ENCODE results near the gene VKORC1.

The VKORC1 gene

DNA sequence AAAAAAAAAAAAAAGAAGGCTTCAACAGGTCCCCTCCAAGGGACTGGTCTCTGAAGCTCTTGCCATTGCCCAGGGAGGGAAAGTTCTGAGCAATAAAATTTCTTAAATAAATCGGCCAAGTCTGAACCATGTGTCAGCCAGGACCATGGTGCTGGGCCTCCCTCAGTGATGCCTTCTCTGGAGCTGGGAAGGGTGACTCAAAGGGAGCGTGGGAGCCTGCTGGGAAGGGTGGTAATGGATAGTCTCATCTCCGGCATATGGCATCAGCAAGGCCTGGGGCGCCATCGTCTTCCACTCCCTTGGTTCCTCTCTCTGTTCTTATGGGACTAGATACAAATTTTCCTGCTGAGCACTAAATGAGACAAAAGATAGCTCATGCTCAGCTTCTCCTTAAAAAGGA is 2.3 kb downstream of the VKORC1 start:
- no peak for TF ChIP-seq CTCF (IDR thresholded peaks at IDR 0.05; ENCODE audit: low read length, missing control alignments)
- DNase-seq (ENCODE audit: low read depth) = no peak
- H3K4me3 ChIP-seq (replicated peaks; ENCODE audit: low read depth, low read length) = no peak overlapping the region

- DNase-seq (ENCODE audit: low read depth) = no peak
- TF ChIP-seq CTCF (IDR thresholded peaks at IDR 0.05; ENCODE audit: low read length, missing control alignments) = no peak
- no peak overlapping the region for H3K4me3 ChIP-seq (replicated peaks; ENCODE audit: low read depth, low read length)
Measured at GRCh38 chr16:31090540-31090939, 4.1 kb downstream of the VKORC1 start.

DNA sequence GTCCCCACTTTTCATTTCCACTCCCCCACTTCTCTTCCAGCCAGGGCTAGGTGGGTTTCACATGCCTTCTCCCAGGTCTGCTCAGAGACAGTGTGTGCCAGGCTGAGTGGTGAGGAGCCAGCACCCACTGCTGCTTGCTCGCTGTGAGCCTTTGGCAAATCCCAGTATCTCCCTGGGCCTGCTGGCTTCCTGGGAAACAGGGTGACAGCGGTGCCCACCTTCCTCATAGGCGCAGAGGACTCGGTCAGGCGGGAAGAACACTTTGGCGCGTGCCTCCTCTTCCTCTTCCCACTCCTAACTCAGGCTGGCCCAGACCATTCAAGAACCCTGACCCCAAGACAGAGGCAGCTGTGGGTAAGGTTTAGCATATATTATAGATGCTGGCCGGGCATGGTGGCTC is 5.4 kb downstream of the VKORC1 start:
- no peak overlapping the region for H3K4me3 ChIP-seq (replicated peaks; ENCODE audit: low read depth, low read length)
- no peak for DNase-seq (ENCODE audit: low read depth)
- no peak for TF ChIP-seq CTCF (IDR thresholded peaks at IDR 0.05; ENCODE audit: low read length, missing control alignments)

DNA sequence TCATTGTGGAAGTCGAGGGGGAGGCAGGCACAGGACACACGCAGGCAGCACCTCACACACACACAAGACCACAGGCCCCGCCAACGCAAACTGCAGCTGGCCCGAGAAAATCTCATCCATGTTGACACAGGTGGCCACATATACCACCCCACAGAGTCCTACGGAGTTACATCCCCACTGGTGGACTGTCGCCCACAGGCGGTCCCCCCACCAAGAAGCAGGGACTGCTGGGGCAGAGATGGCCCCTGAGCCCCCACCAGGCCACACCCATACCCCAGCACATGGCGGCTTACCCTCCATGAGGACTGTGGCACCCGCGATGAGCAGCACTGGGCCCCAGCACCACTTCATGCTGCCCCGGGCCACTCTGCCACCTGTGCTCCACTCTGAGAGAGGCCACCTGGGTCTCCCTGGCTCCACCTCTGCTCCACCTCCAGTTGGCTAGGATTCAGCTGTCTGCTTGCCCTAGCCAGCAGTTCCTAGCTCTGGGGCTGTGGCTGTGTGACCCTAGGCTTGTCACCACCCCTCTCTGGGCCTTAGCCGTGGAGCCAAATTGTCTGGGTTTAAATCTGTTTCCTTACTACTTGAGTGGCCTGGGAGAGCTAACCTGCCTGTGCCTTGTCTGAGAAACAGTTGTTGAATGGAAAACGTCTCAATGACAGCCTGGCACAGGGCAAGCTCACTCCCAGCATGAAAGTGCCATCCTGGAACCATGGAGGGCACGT is 6.0 kb downstream of the VKORC1 start, which contains the start of gene PRSS53:
PRSS53 (minus strand) TSS at position 485 of the 725 bp plus-strand sequence; CDS start at position 351, 134 bp downstream.
- no peak for DNase-seq (ENCODE audit: low read depth)
- H3K4me3 ChIP-seq (replicated peaks; ENCODE audit: low read depth, low read length) = no peak within 1 kb of the TSS
- TF ChIP-seq CTCF (IDR thresholded peaks at IDR 0.05; ENCODE audit: low read length, missing control alignments) = no peak

- DNase-seq (ENCODE audit: low read depth) = no peak
- no peak overlapping the region for H3K4me3 ChIP-seq (replicated peaks; ENCODE audit: low read depth, low read length)
- no peak for TF ChIP-seq CTCF (IDR thresholded peaks at IDR 0.05; ENCODE audit: low read length, missing control alignments)
Measured at GRCh38 chr16:31087971-31088370, 6.6 kb downstream of the VKORC1 start.

DNA sequence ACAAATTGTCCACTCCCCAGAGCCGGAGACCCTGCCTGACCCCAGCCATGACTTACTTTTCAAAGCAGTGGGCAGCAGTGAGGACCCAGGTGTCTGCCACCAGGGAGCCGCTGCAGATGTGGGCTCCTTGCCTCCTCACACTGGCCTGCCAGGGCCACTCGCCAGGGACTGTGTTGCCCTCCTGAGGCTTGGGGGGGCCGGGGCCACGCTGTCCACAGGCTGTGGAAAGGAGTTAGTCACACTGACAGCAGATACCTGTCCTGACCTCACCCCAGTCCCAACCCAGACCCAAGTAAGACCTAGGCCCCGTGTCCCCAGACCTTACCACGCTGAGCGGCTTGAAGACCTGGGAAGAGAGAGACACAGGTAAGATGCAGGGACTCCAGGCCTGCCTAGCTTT is 7.1 kb downstream of the VKORC1 start:
- TF ChIP-seq CTCF (IDR thresholded peaks at IDR 0.05; ENCODE audit: low read length, missing control alignments) = no peak
- no peak for DNase-seq (ENCODE audit: low read depth)
- no peak overlapping the region for H3K4me3 ChIP-seq (replicated peaks; ENCODE audit: low read depth, low read length)

DNA sequence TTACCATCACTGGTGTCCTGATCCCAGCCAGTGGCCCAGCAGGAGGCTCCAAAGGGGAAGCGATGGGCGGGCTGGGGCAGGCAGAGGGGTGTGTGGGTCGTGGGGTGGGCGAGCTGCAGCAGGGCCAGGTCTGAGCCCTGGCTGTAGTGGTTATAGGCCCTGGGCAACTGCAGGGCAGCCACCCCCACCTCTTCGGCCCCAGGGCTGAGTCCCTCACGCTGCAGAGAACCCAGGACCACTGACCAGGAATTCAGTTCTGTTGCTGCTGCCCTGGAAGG is 8.0 kb downstream of the VKORC1 start:
- no peak overlapping the region for H3K4me3 ChIP-seq (replicated peaks; ENCODE audit: low read depth, low read length)
- no peak for TF ChIP-seq CTCF (IDR thresholded peaks at IDR 0.05; ENCODE audit: low read length, missing control alignments)
- DNase-seq (ENCODE audit: low read depth) = no peak
